ENCODE measurements around the gene ETV5.
A peak's percentile ranks its signal among the peaks of the same experiment; 100 is the strongest.

ETV5 gene

GRCh38 chr3:186108106-186108940 lies 566 bp downstream of the ETV5 start:
- Histone ChIP-seq H3K27me3 (ENCODE audit: control insufficient read depth, insufficient read depth, low read length) (peaks cover 3% of the 10 kb centered on the region), H3K4me1 (no peaks in the 10 kb centered on the region), H3K27ac (peak overlapping the region; percentile 67), H3K9ac (peak overlapping the region; percentile 79), H2AFZ (peak overlapping the region; percentile 80), H3K36me3 (ENCODE audit: control insufficient read depth, insufficient read depth, low read length) (no peaks in the 10 kb centered on the region), H3K4me3 (ENCODE audit: low read depth, low read length) (peak overlapping the region; percentile 74), H3K9me3 (ENCODE audit: control insufficient read depth, low read length) (no peaks in the 10 kb centered on the region), H3K4me2 (ENCODE audit: low read length) (peak overlapping the region; percentile 60), H3K79me2 (no peaks in the 10 kb centered on the region)
- peak; percentile 3 for TF ChIP-seq CTCF (IDR thresholded peaks at IDR 0.05)

DNA sequence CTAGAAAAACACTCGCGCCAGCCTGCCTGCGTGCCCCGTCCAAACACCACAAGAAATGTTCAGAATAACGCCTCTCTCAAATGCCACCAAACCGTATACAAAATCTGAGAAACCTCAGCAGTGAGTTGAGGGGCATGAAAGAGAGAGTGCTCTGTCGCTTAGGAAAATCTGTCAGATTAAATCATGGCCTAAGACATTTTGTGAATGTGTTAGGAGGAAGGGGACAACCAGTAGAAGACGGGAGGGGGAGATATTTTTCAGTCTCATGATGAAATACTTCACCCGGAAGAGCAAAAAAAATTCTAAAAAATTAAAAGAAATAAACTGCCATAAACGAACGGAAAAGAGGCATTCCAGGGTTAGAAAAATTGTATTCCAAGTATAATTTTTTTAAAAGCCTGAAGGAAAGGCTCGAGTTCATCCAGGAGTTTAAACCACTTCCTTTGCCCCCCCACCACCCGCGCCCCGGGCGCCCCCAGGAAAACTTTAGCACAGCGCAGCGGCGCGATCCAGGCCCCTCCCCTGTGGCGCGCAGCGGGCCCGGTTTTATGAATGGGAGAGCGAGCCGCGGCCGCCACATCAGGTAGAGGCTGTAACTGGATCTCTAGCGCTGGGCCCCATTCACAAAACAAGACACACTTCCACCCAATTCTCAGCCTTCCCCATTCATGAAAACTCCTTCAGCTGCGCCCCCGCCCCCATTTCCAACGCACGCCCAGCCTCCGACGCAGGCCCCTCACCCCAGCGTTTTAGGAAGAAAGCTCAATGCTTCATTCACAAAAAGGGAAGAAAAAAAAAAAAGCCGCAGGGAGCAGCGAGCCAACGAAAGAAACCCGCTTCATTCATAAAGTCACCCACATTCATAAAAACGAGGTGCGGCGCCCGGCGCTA lies 1.4 kb downstream of the ETV5 start:
- H3K27ac ChIP-seq: peak overlapping the region; percentile 67
- H3K4me1 ChIP-seq: no peaks in the 10 kb centered on the region
- no peaks in the 10 kb centered on the region for H3K36me3 ChIP-seq (ENCODE audit: control insufficient read depth, insufficient read depth, low read length)
- H3K4me2 ChIP-seq (ENCODE audit: low read length): peak overlapping the region; percentile 60
- no peaks in the 10 kb centered on the region for H3K9me3 ChIP-seq (ENCODE audit: control insufficient read depth, low read length)
- TF ChIP-seq CTCF (IDR thresholded peaks at IDR 0.05): no peak
- no peak overlapping the region for H3K9ac ChIP-seq
- peaks cover 1% of the 10 kb centered on the region for H3K27me3 ChIP-seq (ENCODE audit: control insufficient read depth, insufficient read depth, low read length)
- H3K79me2 ChIP-seq: no peaks in the 10 kb centered on the region
- H3K4me3 ChIP-seq (ENCODE audit: low read depth, low read length): peak overlapping the region; percentile 74
- H2AFZ ChIP-seq: peak overlapping the region; percentile 80

DNA sequence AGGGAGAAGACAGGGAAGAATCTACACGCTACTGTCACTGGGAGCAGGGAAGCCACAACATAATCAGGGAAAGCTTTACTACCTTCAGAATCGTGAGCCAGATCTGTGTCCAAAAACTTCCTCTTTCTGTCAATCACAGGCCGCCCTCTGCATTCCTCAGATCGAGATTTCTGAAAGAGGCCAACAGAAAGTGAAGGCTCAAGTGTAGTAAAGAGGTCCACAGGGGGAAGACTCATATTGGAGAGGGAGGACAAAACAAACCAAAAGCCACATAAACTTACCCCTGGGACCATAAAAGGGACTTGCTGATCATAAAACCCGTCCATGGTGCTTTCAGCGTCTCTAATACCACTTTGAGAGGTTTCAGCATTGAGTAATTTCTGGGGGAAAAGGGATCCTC lies 3.3 kb downstream of the ETV5 start:
- Histone ChIP-seq H3K4me2 (ENCODE audit: low read length) (no peak overlapping the region), H3K4me1 (no peaks in the 10 kb centered on the region), H3K79me2 (no peaks in the 10 kb centered on the region), H3K4me3 (ENCODE audit: low read depth, low read length) (no peak overlapping the region), H3K9me3 (ENCODE audit: control insufficient read depth, low read length) (no peaks in the 10 kb centered on the region), H3K27me3 (ENCODE audit: control insufficient read depth, insufficient read depth, low read length) (no peaks in the 10 kb centered on the region), H3K36me3 (ENCODE audit: control insufficient read depth, insufficient read depth, low read length) (no peaks in the 10 kb centered on the region), H2AFZ (no peak overlapping the region), H3K27ac (no peak overlapping the region), H3K9ac (no peak overlapping the region)
- TF ChIP-seq CTCF (IDR thresholded peaks at IDR 0.05): no peak

DNA sequence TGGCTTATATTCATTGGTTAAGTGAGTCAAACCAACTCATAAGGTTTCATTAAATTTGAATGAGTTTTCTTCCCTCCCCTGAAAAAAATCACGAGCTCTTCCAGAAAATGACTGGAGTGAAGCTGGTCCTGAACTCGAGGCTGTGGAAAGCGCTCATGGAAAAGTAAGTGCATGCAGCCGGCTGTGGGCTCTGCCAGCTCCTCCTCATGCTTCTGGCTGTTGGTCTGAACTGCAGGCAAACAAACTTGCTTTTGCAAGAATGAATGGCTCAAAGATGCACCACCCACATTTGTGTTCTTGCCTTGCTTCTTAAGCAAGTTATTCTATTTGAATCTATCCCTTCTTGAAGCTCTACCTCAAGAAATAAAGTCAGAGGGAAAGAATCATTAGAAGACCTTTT lies 6.2 kb downstream of the ETV5 start:
- Histone ChIP-seq H3K4me2 (ENCODE audit: low read length) (no peak overlapping the region), H3K9me3 (ENCODE audit: control insufficient read depth, low read length) (no peaks in the 10 kb centered on the region), H3K9ac (no peak overlapping the region), H3K4me3 (ENCODE audit: low read depth, low read length) (no peak overlapping the region), H2AFZ (no peak overlapping the region), H3K27me3 (ENCODE audit: control insufficient read depth, insufficient read depth, low read length) (no peaks in the 10 kb centered on the region), H3K4me1 (peaks cover 4% of the 10 kb centered on the region), H3K36me3 (ENCODE audit: control insufficient read depth, insufficient read depth, low read length) (no peaks in the 10 kb centered on the region), H3K27ac (no peak overlapping the region), H3K79me2 (no peaks in the 10 kb centered on the region)
- no peak for TF ChIP-seq CTCF (IDR thresholded peaks at IDR 0.05)

Data from parathyroid adenoma (tissue), 2 donors.